Astrocyte (in vitro differentiated cells and primary cell): ENCODE results near the gene LEO1. TPM values are rescaled to one million over a fixed set of nuclear protein-coding genes. Genes with fewer than 3 reads are reported as not detected.

Experiments used
- DNase-seq: peaks from one replicate; pipeline ENCODE4 v3.0.0-alpha.2; 2010; ENCODE audit warnings: low read depth
- FAIRE-seq: peaks from 2 replicates; lab custom pipeline; 2011; peaks lifted over from hg19 to GRCh38; lab: Jason Lieb, UNC
- H2AFZ ChIP-seq: 2 replicates; pipeline ENCODE4 v1.6.0; 2012; ENCODE audit warnings: low read depth, low read length, inconsistent platforms
- H3K27ac ChIP-seq: 2 replicates; pipeline ENCODE4 v1.5.1; 2011; ENCODE audit warnings: low read depth, low read length, inconsistent platforms
- H3K27me3 ChIP-seq: 2 replicates; pipeline ENCODE4 v1.6.0; 2011; ENCODE audit warnings: low read length, inconsistent platforms; ENCODE audit not compliant: insufficient read depth
- H3K36me3 ChIP-seq: 2 replicates; pipeline ENCODE4 v1.5.1; 2011; ENCODE audit warnings: low read length, inconsistent platforms; ENCODE audit not compliant: insufficient read depth
- H3K4me1 ChIP-seq: 2 replicates; pipeline ENCODE4 v1.5.1; 2011; ENCODE audit warnings: low read length, inconsistent platforms; ENCODE audit not compliant: insufficient read depth
- H3K4me2 ChIP-seq: 2 replicates; pipeline ENCODE4 v1.6.0; 2012; ENCODE audit warnings: low read length, inconsistent platforms
- H3K4me3 ChIP-seq: 2 replicates; pipeline ENCODE4 v1.5.1; 2011; ENCODE audit warnings: low read depth, mild to moderate bottlenecking, low read length, inconsistent platforms; ENCODE audit not compliant: insufficient read depth
- H3K79me2 ChIP-seq: 2 replicates; pipeline ENCODE4 v1.6.0; 2012; ENCODE audit warnings: mild to moderate bottlenecking, low read length, inconsistent platforms; ENCODE audit not compliant: insufficient read depth
- H3K9ac ChIP-seq: 2 replicates; pipeline ENCODE4 v1.6.0; 2012; ENCODE audit warnings: mild to moderate bottlenecking, low read length, inconsistent platforms
- H3K9me3 ChIP-seq: 2 replicates; pipeline ENCODE4 v1.5.1; 2012; ENCODE audit warnings: low read depth, mild to moderate bottlenecking, low read length, inconsistent platforms; ENCODE audit not compliant: insufficient read depth
- H4K20me1 ChIP-seq: 2 replicates; pipeline ENCODE4 v1.6.0; 2012; ENCODE audit warnings: low read length, inconsistent platforms; ENCODE audit not compliant: insufficient read depth
- H3K27ac Mint-ChIP-seq: one replicate; pipeline ENCODE4 v1.8.0; 2021; ENCODE audit warnings: mild to moderate bottlenecking, mixed read lengths; ENCODE audit not compliant: unreplicated experiment
- H3K27me3 Mint-ChIP-seq: one replicate; pipeline ENCODE4 v1.8.0; 2021; ENCODE audit warnings: low read depth, mixed read lengths; ENCODE audit not compliant: unreplicated experiment
- H3K36me3 Mint-ChIP-seq: one replicate; pipeline ENCODE4 v1.8.0; 2021; ENCODE audit warnings: low read depth, mixed read lengths; ENCODE audit not compliant: unreplicated experiment
- H3K4me1 Mint-ChIP-seq: one replicate; pipeline ENCODE4 v1.8.0; 2021; ENCODE audit warnings: low read depth, mixed read lengths; ENCODE audit not compliant: unreplicated experiment
- H3K4me3 Mint-ChIP-seq: one replicate; pipeline ENCODE4 v1.8.0; 2021; ENCODE audit warnings: mild to moderate bottlenecking, moderate library complexity, mixed read lengths; ENCODE audit not compliant: unreplicated experiment
- H3K9me3 Mint-ChIP-seq: one replicate; pipeline ENCODE4 v1.8.0; 2021; ENCODE audit warnings: mild to moderate bottlenecking, mixed read lengths; ENCODE audit not compliant: unreplicated experiment
- CTCF ChIP-seq: IDR thresholded peaks from 2 replicates; pipeline ENCODE4 v1.5.1; 2011; ENCODE audit warnings: low read depth, mild to moderate bottlenecking, inconsistent platforms, low read length, moderate library complexity; ENCODE audit not compliant: insufficient read depth
- EZH2 ChIP-seq: IDR thresholded peaks from 2 replicates; pipeline ENCODE4 v1.6.1; 2012; ENCODE audit warnings: mild to moderate bottlenecking, low read length, inconsistent platforms; ENCODE audit not compliant: insufficient read depth
- total RNA-seq: library from RNA; stranded (reverse); gene quantifications from 2 replicates; pipeline ENCODE4 v1.2.1, GENCODE V29; 2021

The LEO1 gene
- total RNA-seq, 1 donor from 2014 or later = 25.5 TPM

- Mint-ChIP-seq H3K27me3 (no peaks in the 10 kb centered on the region), H3K36me3 (peaks cover 6% of the 10 kb centered on the region), H3K27ac (no peak overlapping the region), H3K9me3 (no peaks in the 10 kb centered on the region), H3K4me3 (no peak overlapping the region), H3K4me1 (peaks cover 16% of the 10 kb centered on the region)
- H3K27ac ChIP-seq = no peak overlapping the region
- peaks cover 7% of the 10 kb centered on the region for H4K20me1 ChIP-seq
- DNase-seq = no peak
- no peaks in the 10 kb centered on the region for H3K27me3 ChIP-seq
- H3K9me3 ChIP-seq = no peaks in the 10 kb centered on the region
- H2AFZ ChIP-seq = no peak overlapping the region
- no peaks in the 10 kb centered on the region for H3K79me2 ChIP-seq
- peaks cover 8% of the 10 kb centered on the region for H3K4me1 ChIP-seq
- no peak overlapping the region for H3K9ac ChIP-seq
- no peak overlapping the region for H3K4me2 ChIP-seq
- no peak overlapping the region for H3K4me3 ChIP-seq
- peaks cover 16% of the 10 kb centered on the region for H3K36me3 ChIP-seq
- FAIRE-seq = no peak
- no peak for TF ChIP-seq CTCF
- TF ChIP-seq EZH2 = no peak
These were observed 59.0 kb downstream of the LEO1 start for GRCh38 chr15:51912528-51912927.

- Mint-ChIP-seq H3K4me3 (no peak overlapping the region), H3K27ac (no peak overlapping the region), H3K36me3 (peaks cover 4% of the 10 kb centered on the region), H3K27me3 (no peaks in the 10 kb centered on the region), H3K9me3 (no peaks in the 10 kb centered on the region), H3K4me1 (peaks cover 17% of the 10 kb centered on the region)
- Histone ChIP-seq H3K4me3 (no peak overlapping the region), H3K79me2 (no peaks in the 10 kb centered on the region), H3K9ac (no peak overlapping the region), H3K4me1 (peaks cover 18% of the 10 kb centered on the region), H3K36me3 (peaks cover 23% of the 10 kb centered on the region), H3K9me3 (no peaks in the 10 kb centered on the region), H3K4me2 (no peak overlapping the region), H2AFZ (no peak overlapping the region), H3K27me3 (no peaks in the 10 kb centered on the region), H4K20me1 (peaks cover 25% of the 10 kb centered on the region), H3K27ac (no peak overlapping the region)
- FAIRE-seq (no peak), DNase-seq (no peak)
- TF ChIP-seq CTCF = no peak
- no peak for TF ChIP-seq EZH2
These were observed 62.0 kb downstream of the LEO1 start for GRCh38 chr15:51909584-51909983.

GRCh38 chr15:51908316-51908715 lies 63.3 kb downstream of the LEO1 start:
- Mint-ChIP-seq H3K9me3 (no peaks in the 10 kb centered on the region), H3K27ac (peak overlapping the region; percentile 8), H3K27me3 (no peaks in the 10 kb centered on the region), H3K4me3 (no peak overlapping the region), H3K4me1 (peaks cover 17% of the 10 kb centered on the region), H3K36me3 (peaks cover 4% of the 10 kb centered on the region)
- no peak overlapping the region for H3K4me2 ChIP-seq
- peaks cover 29% of the 10 kb centered on the region for H3K36me3 ChIP-seq
- TF ChIP-seq EZH2 (no peak), CTCF (no peak)
- DNase-seq (peak; percentile 26), FAIRE-seq (no peak)
- H3K4me1 ChIP-seq = peaks cover 18% of the 10 kb centered on the region
- H3K79me2 ChIP-seq = no peaks in the 10 kb centered on the region
- no peak overlapping the region for H3K27ac ChIP-seq
- no peaks in the 10 kb centered on the region for H3K27me3 ChIP-seq
- no peaks in the 10 kb centered on the region for H3K9me3 ChIP-seq
- no peak overlapping the region for H2AFZ ChIP-seq
- no peak overlapping the region for H3K4me3 ChIP-seq
- H4K20me1 ChIP-seq = peaks cover 28% of the 10 kb centered on the region
- H3K9ac ChIP-seq = no peak overlapping the region
